GM23338 (cell line): Measurements from ENCODE around the gene EHD3. TPM values are rescaled to one million over a fixed set of nuclear protein-coding genes. Genes with fewer than 3 reads are reported as not detected.

Experiments used
- ATAC-seq: fragments of 200-7000 bp; cut with Tn5 transposase; 3 replicates; pipeline ENCODE4 v1.9.1; 2020
- DNase-seq: peaks from one replicate; pipeline ENCODE4 v3.0.0-alpha.2; 2015; ENCODE audit warnings: low spot score
- H2AFZ ChIP-seq: fragments of 200-600 bp; sonication (generic); 2 replicates; pipeline ENCODE4 v1.8.0; 2016; ENCODE audit warnings: antibody characterized with exemption, mild to moderate bottlenecking, moderate library complexity
- H3F3A ChIP-seq: fragments of 200-600 bp; sonication (generic); replicated peaks from 2 replicates; pipeline ENCODE4 v1.8.0; 2017; ENCODE audit warnings: antibody characterized with exemption, mixed run types, low read depth
- H3K27ac ChIP-seq: fragments of 200-600 bp; sonication (generic); 2 replicates; pipeline ENCODE4 v1.6.1; 2016; ENCODE audit warnings: low read depth
- H3K27me3 ChIP-seq: fragments of 200-600 bp; sonication (generic); 2 replicates; pipeline ENCODE4 v1.8.0; 2016; ENCODE audit warnings: mild to moderate bottlenecking, mixed run types, moderate library complexity; ENCODE audit not compliant: insufficient read depth
- H3K36me3 ChIP-seq: fragments of 200-600 bp; sonication (generic); 2 replicates; pipeline ENCODE4 v1.8.0; 2016; ENCODE audit warnings: mild to moderate bottlenecking; ENCODE audit not compliant: insufficient read depth
- H3K4me1 ChIP-seq: fragments of 200-600 bp; sonication (generic); 2 replicates; pipeline ENCODE4 v1.8.0; 2016; ENCODE audit warnings: mild to moderate bottlenecking, moderate library complexity; ENCODE audit not compliant: insufficient read depth
- H3K4me2 ChIP-seq: fragments of 200-600 bp; sonication (generic); 2 replicates; pipeline ENCODE4 v1.7.1; 2017; ENCODE audit warnings: mixed run types
- H3K4me3 ChIP-seq: fragments of 200-600 bp; sonication (generic); 2 replicates; pipeline ENCODE4 v1.6.1; 2016; ENCODE audit warnings: mixed run types
- H3K79me2 ChIP-seq: fragments of 200-600 bp; sonication (generic); replicated peaks from 2 replicates; pipeline ENCODE4 v1.8.0; 2017; ENCODE audit warnings: mild to moderate bottlenecking; ENCODE audit not compliant: insufficient read depth
- H3K9me2 ChIP-seq: fragments of 200-600 bp; sonication (generic); 2 replicates; pipeline ENCODE4 v1.8.0; 2017; ENCODE audit not compliant: insufficient read depth
- H4K20me1 ChIP-seq: fragments of 200-600 bp; sonication (generic); replicated peaks from 2 replicates; pipeline ENCODE4 v1.8.0; 2017; ENCODE audit warnings: mild to moderate bottlenecking; ENCODE audit not compliant: insufficient read depth
- H3K27ac Mint-ChIP-seq: 2 replicates; pipeline ENCODE4 v1.8.0; 2020; ENCODE audit warnings: inconsistent platforms, mild to moderate bottlenecking, moderate library complexity, mixed read lengths
- H3K27me3 Mint-ChIP-seq: 3 replicates; pipeline ENCODE4 v1.8.0; 2022; ENCODE audit warnings: low read depth, mild to moderate bottlenecking, moderate library complexity, mixed read lengths, inconsistent platforms; ENCODE audit not compliant: insufficient read depth, poor library complexity
- H3K36me3 Mint-ChIP-seq: 3 replicates; pipeline ENCODE4 v1.8.0; 2021; ENCODE audit warnings: low read depth, mild to moderate bottlenecking, inconsistent platforms, moderate library complexity, mixed read lengths
- H3K4me1 Mint-ChIP-seq: 3 replicates; pipeline ENCODE4 v1.8.0; 2020; ENCODE audit warnings: mild to moderate bottlenecking, inconsistent platforms, mixed read lengths
- H3K4me3 Mint-ChIP-seq: 3 replicates; pipeline ENCODE4 v1.8.0; 2021; ENCODE audit warnings: moderate library complexity, mild to moderate bottlenecking, inconsistent platforms, mixed read lengths
- H3K9me3 Mint-ChIP-seq: 3 replicates; pipeline ENCODE4 v1.8.0; 2020; ENCODE audit warnings: moderate library complexity, mild to moderate bottlenecking, inconsistent platforms, mixed read lengths
- CREB1 ChIP-seq: fragments of 250-450 bp; sonication (Bioruptor Pico); IDR thresholded peaks from 2 replicates; pipeline ENCODE4 v1.5.0; 2020; ENCODE audit warnings: low read depth, mild to moderate bottlenecking, moderate library complexity
- EZH2 ChIP-seq: fragments of 200-600 bp; sonication (generic); IDR thresholded peaks from one replicate; pipeline ENCODE4 v1.8.0; 2017; ENCODE audit warnings: antibody characterized with exemption, mild to moderate bottlenecking, low read depth; ENCODE audit not compliant: unreplicated experiment
- EZH2phosphoT487 ChIP-seq: fragments of 200-600 bp; sonication (generic); IDR thresholded peaks from one replicate; pipeline ENCODE4 v1.8.1; 2018; ENCODE audit warnings: antibody characterized with exemption; ENCODE audit not compliant: unreplicated experiment
- JUNB ChIP-seq: IDR thresholded peaks from one replicate; pipeline ENCODE4 v1.6.1; 2016; ENCODE audit warnings: antibody characterized with exemption; ENCODE audit not compliant: unreplicated experiment
- POLR2AphosphoS5 ChIP-seq: IDR thresholded peaks from 2 replicates; pipeline ENCODE4 v1.6.1; 2016; ENCODE audit warnings: antibody characterized with exemption, low read depth
- STAT1 ChIP-seq: IDR thresholded peaks from one replicate; pipeline ENCODE4 v1.6.1; 2016; ENCODE audit warnings: antibody characterized with exemption; ENCODE audit not compliant: unreplicated experiment
- ZNF114 ChIP-seq: fragments of 250-450 bp; sonication (Bioruptor Pico); IDR thresholded peaks from 2 replicates; pipeline ENCODE4 v1.5.0; 2020; ENCODE audit warnings: mild to moderate bottlenecking, moderate library complexity
- polyA plus RNA-seq: library from polyadenylated mRNA; unstranded; fragments of >200 nt; fragmentation: Nextera tagmentation; extraction: Ambion mirVana; gene quantifications from 2 replicates; pipeline ENCODE4 v1.2.1, GENCODE V29; 2016
- total RNA-seq: library from RNA; depleted of rRNA; stranded (reverse); fragments of >200 nt; shearing (Covaris generic); gene quantifications from 2 replicates; pipeline ENCODE4 v1.2.3, GENCODE V29; 2014
- TF ChIP-seq, protein P1 (sequence below): IDR thresholded peaks from one replicate; pipeline ENCODE4 v1.6.1; 2018; ENCODE audit warnings: antibody characterized with exemption; ENCODE audit not compliant: unreplicated experiment
- TF ChIP-seq, protein P2 (sequence below): fragments of 250-450 bp; sonication (Bioruptor Pico); IDR thresholded peaks from 2 replicates; pipeline ENCODE4 v1.5.0; 2020; ENCODE audit warnings: mild to moderate bottlenecking, moderate library complexity
- TF ChIP-seq, protein P3 (sequence below), 2 experiments: fragments of 200-600 bp in 1 of 2; sonication (generic) in 1 of 2; conservative IDR thresholded peaks; 2 replicates each; pipeline versions ENCODE4 v1.5.1 to v1.6.1; 2016 to 2017; ENCODE audit warnings: antibody characterized with exemption in 2 of 2, low read depth in 2 of 2, mild to moderate bottlenecking in 2 of 2, moderate library complexity in 1 of 2
- TF ChIP-seq, protein P4 (sequence below): IDR thresholded peaks from 2 replicates; pipeline ENCODE4 v1.6.1; 2016; ENCODE audit warnings: antibody characterized with exemption

EHD3 gene
- total and polyA plus RNA-seq, 2 experiments from 2014 or later, result 3.3 to 12.6 TPM

DNA sequence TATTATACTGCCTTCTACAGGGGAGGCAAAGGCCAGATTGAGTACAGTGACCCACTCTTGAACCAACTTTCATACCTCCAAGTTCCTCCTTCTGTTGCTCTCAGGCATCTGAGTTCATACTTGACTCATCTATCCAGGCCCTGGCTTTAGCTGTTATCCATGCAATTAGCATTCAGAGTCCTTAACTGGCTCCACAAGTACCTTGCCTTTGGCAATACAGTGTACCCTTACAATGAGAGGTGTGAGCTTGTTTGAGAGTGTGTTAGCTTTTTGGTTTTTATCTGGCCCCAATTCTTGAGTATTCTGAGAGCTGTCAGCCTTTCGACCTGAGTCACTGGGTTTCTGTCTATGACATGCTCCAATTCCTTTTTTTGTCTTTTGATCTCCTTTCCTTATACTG lies 60.2 kb downstream of the EHD3 start (continued):
- TF ChIP-seq POLR2AphosphoS5, result no peak
- TF ChIP-seq, protein P1, sequence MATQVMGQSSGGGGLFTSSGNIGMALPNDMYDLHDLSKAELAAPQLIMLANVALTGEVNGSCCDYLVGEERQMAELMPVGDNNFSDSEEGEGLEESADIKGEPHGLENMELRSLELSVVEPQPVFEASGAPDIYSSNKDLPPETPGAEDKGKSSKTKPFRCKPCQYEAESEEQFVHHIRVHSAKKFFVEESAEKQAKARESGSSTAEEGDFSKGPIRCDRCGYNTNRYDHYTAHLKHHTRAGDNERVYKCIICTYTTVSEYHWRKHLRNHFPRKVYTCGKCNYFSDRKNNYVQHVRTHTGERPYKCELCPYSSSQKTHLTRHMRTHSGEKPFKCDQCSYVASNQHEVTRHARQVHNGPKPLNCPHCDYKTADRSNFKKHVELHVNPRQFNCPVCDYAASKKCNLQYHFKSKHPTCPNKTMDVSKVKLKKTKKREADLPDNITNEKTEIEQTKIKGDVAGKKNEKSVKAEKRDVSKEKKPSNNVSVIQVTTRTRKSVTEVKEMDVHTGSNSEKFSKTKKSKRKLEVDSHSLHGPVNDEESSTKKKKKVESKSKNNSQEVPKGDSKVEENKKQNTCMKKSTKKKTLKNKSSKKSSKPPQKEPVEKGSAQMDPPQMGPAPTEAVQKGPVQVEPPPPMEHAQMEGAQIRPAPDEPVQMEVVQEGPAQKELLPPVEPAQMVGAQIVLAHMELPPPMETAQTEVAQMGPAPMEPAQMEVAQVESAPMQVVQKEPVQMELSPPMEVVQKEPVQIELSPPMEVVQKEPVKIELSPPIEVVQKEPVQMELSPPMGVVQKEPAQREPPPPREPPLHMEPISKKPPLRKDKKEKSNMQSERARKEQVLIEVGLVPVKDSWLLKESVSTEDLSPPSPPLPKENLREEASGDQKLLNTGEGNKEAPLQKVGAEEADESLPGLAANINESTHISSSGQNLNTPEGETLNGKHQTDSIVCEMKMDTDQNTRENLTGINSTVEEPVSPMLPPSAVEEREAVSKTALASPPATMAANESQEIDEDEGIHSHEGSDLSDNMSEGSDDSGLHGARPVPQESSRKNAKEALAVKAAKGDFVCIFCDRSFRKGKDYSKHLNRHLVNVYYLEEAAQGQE, result no peak
- no peak for TF ChIP-seq EZH2phosphoT487
- TF ChIP-seq STAT1, result no peak

DNA sequence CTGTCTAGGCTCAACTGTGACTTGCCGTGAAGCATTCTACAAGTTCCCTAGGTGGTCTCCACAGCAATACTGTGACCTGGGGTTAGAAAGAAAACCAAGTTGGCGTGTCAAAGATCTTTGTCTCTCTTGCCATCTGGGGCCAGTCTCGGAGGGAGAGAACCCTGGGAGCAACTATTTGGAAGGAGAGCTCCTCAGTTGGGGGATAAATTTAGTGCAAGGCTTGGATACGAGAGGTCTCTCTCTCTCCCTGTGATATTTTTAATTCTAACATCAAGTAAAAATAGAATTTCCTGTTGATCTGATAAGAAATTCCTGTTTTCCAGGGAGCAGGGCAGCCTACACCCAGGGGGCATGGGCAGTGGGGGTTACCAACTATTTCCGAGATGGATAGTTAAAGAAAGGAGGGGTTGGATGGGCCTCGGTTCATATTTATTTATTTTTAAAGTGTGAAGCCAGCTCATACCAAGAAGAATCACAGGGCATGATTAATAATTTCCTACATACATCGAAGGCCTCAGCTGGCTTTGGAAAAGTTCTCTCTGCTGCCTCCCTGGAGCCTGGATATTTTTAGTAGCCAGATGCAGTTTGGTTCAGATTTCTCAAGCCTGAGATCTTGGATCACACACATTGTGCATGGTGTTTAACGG lies 62.8 kb downstream of the EHD3 start:
- H3K9me2 ChIP-seq, result no peaks in the 10 kb centered on the region
- H3K4me3 Mint-ChIP-seq, result no peak overlapping the region
- H2AFZ ChIP-seq, result no peak overlapping the region
- H3K27me3 ChIP-seq, result no peaks in the 10 kb centered on the region
- H3K27ac ChIP-seq, result no peak overlapping the region
- no peaks in the 10 kb centered on the region for H3K79me2 ChIP-seq
- no peaks in the 10 kb centered on the region for H3K27me3 Mint-ChIP-seq
- H3K4me1 Mint-ChIP-seq, result peaks cover 34% of the 10 kb centered on the region
- ATAC-seq, result no peak
- H3K36me3 Mint-ChIP-seq, result no peaks in the 10 kb centered on the region
- no peak for DNase-seq
- no peak overlapping the region for H3K4me3 ChIP-seq
- H4K20me1 ChIP-seq, result no peaks in the 10 kb centered on the region; the same call in 1 of the 2 replicates
- H3F3A ChIP-seq, result no peaks in the 10 kb centered on the region
- H3K4me1 ChIP-seq, result peaks cover 18% of the 10 kb centered on the region
- no peaks in the 10 kb centered on the region for H3K36me3 ChIP-seq
- H3K9me3 Mint-ChIP-seq, result no peaks in the 10 kb centered on the region
- no peak overlapping the region for H3K4me2 ChIP-seq
- no peak overlapping the region for H3K27ac Mint-ChIP-seq
- TF ChIP-seq, protein P2, sequence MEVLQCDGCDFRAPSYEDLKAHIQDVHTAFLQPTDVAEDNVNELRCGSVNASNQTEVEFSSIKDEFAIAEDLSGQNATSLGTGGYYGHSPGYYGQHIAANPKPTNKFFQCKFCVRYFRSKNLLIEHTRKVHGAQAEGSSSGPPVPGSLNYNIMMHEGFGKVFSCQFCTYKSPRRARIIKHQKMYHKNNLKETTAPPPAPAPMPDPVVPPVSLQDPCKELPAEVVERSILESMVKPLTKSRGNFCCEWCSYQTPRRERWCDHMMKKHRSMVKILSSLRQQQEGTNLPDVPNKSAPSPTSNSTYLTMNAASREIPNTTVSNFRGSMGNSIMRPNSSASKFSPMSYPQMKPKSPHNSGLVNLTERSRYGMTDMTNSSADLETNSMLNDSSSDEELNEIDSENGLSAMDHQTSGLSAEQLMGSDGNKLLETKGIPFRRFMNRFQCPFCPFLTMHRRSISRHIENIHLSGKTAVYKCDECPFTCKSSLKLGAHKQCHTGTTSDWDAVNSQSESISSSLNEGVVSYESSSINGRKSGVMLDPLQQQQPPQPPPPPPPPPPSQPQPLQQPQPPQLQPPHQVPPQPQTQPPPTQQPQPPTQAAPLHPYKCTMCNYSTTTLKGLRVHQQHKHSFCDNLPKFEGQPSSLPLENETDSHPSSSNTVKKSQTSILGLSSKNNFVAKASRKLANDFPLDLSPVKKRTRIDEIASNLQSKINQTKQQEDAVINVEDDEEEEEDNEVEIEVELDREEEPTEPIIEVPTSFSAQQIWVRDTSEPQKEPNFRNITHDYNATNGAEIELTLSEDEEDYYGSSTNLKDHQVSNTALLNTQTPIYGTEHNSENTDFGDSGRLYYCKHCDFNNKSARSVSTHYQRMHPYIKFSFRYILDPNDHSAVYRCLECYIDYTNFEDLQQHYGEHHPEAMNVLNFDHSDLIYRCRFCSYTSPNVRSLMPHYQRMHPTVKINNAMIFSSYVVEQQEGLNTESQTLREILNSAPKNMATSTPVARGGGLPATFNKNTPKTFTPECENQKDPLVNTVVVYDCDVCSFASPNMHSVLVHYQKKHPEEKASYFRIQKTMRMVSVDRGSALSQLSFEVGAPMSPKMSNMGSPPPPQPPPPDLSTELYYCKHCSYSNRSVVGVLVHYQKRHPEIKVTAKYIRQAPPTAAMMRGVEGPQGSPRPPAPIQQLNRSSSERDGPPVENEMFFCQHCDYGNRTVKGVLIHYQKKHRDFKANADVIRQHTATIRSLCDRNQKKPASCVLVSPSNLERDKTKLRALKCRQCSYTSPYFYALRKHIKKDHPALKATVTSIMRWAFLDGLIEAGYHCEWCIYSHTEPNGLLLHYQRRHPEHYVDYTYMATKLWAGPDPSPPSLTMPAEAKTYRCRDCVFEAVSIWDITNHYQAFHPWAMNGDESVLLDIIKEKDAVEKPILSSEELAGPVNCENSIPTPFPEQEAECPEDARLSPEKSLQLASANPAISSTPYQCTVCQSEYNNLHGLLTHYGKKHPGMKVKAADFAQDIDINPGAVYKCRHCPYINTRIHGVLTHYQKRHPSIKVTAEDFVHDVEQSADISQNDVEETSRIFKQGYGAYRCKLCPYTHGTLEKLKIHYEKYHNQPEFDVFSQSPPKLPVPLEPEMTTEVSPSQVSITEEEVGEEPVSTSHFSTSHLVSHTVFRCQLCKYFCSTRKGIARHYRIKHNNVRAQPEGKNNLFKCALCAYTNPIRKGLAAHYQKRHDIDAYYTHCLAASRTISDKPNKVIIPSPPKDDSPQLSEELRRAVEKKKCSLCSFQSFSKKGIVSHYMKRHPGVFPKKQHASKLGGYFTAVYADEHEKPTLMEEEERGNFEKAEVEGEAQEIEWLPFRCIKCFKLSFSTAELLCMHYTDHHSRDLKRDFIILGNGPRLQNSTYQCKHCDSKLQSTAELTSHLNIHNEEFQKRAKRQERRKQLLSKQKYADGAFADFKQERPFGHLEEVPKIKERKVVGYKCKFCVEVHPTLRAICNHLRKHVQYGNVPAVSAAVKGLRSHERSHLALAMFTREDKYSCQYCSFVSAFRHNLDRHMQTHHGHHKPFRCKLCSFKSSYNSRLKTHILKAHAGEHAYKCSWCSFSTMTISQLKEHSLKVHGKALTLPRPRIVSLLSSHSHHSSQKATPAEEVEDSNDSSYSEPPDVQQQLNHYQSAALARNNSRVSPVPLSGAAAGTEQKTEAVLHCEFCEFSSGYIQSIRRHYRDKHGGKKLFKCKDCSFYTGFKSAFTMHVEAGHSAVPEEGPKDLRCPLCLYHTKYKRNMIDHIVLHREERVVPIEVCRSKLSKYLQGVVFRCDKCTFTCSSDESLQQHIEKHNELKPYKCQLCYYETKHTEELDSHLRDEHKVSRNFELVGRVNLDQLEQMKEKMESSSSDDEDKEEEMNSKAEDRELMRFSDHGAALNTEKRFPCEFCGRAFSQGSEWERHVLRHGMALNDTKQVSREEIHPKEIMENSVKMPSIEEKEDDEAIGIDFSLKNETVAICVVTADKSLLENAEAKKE (CRISPR knock-in tag), result no peak
- no peak for TF ChIP-seq ZNF114
- TF ChIP-seq JUNB, result no peak
- TF ChIP-seq EZH2, result no peak
- TF ChIP-seq, protein P3, sequence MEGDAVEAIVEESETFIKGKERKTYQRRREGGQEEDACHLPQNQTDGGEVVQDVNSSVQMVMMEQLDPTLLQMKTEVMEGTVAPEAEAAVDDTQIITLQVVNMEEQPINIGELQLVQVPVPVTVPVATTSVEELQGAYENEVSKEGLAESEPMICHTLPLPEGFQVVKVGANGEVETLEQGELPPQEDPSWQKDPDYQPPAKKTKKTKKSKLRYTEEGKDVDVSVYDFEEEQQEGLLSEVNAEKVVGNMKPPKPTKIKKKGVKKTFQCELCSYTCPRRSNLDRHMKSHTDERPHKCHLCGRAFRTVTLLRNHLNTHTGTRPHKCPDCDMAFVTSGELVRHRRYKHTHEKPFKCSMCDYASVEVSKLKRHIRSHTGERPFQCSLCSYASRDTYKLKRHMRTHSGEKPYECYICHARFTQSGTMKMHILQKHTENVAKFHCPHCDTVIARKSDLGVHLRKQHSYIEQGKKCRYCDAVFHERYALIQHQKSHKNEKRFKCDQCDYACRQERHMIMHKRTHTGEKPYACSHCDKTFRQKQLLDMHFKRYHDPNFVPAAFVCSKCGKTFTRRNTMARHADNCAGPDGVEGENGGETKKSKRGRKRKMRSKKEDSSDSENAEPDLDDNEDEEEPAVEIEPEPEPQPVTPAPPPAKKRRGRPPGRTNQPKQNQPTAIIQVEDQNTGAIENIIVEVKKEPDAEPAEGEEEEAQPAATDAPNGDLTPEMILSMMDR (conservative IDR thresholded peaks at IDR 0.05; ENCODE audit: low read depth in 2 of 2), result no peak
- TF ChIP-seq, protein P4, sequence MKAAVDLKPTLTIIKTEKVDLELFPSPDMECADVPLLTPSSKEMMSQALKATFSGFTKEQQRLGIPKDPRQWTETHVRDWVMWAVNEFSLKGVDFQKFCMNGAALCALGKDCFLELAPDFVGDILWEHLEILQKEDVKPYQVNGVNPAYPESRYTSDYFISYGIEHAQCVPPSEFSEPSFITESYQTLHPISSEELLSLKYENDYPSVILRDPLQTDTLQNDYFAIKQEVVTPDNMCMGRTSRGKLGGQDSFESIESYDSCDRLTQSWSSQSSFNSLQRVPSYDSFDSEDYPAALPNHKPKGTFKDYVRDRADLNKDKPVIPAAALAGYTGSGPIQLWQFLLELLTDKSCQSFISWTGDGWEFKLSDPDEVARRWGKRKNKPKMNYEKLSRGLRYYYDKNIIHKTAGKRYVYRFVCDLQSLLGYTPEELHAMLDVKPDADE, result no peak
- TF ChIP-seq STAT1, result no peak
- TF ChIP-seq CREB1, result no peak
- no peak for TF ChIP-seq POLR2AphosphoS5
